Esophagus (tissue), 2 donors: ENCODE data around the gene INPP5D. TPM values are rescaled to one million over a fixed set of nuclear protein-coding genes. Genes with fewer than 3 reads are reported as not detected.

ENCODE experiments used
- H3K27ac ChIP-seq, 2 donors: one replicate each; pipeline ENCODE4 v1.5.1; 2013; ENCODE audit warnings: low read depth in 2 of 2, mild to moderate bottlenecking in 2 of 2, inconsistent platforms in 1 of 2, low read length in 1 of 2, moderate library complexity in 1 of 2
- H3K27me3 ChIP-seq, 2 donors: one replicate each; pipeline ENCODE4 v1.6.1; 2013; ENCODE audit warnings: low read length in 2 of 2, control low read depth in 1 of 2, mild to moderate bottlenecking in 1 of 2; ENCODE audit not compliant: insufficient read depth in 2 of 2, control insufficient read depth in 1 of 2
- H3K36me3 ChIP-seq, 2 donors: one replicate each; pipeline ENCODE4 v1.6.1; 2013; ENCODE audit warnings: low read length in 1 of 2; ENCODE audit not compliant: control insufficient read depth in 2 of 2, insufficient read depth in 2 of 2
- H3K4me1 ChIP-seq, 2 donors: one replicate each; pipeline ENCODE4 v1.6.1; 2013; ENCODE audit warnings: low read length in 1 of 2; ENCODE audit not compliant: control insufficient read depth in 2 of 2, insufficient read depth in 2 of 2
- H3K4me3 ChIP-seq, 2 donors: one replicate each; pipeline ENCODE4 v1.5.1; 2013; ENCODE audit warnings: low read length in 2 of 2, mild to moderate bottlenecking in 2 of 2, low read depth in 1 of 2, moderate library complexity in 1 of 2
- H3K9me3 ChIP-seq, 2 donors: one replicate each; pipeline ENCODE4 v1.6.1; 2013; ENCODE audit warnings: mild to moderate bottlenecking in 2 of 2, low read depth in 1 of 2, low read length in 1 of 2, moderate library complexity in 1 of 2; ENCODE audit not compliant: control insufficient read depth in 2 of 2, insufficient read depth in 1 of 2
- WGBS, 2 donors: extraction: QIAGEN DNeasy Blood & Tissue Kit; methylation state at CpG; one replicate each; pipeline ENCODE4 v1.1.7; 2013; 5-methylcytosine and 5-hydroxymethylcytosine counted together
- polyA plus RNA-seq, 2 donors: library from polyadenylated mRNA; stranded (reverse); fragments of 200-250 nt; gene quantifications; one replicate each; pipeline ENCODE4 v1.2.3, GENCODE V29; 2013
- donor health status: healthy with polysubstance abuse.
- donor health status: Bipolar disorder and iron deficiency.

The INPP5D gene
- polyA plus RNA-seq, 2 donors = 3.4 to 5.6 TPM

- Histone ChIP-seq H3K27ac (no peak overlapping the region), H3K4me1 (no peaks in the 10 kb centered on the region)
Observed at GRCh38 chr2:233250568-233250967, 190.4 kb downstream of the INPP5D start.

GRCh38 chr2:233250985-233251305, 190.8 kb downstream of the INPP5D start:
- no peaks in the 10 kb centered on the region for H3K4me1 ChIP-seq
- 41% methylated on average over 1 of the region's 1 CpG for WGBS, 2 donors
- H3K36me3 ChIP-seq = no peaks in the 10 kb centered on the region
- peak overlapping the region; percentile 38 to 97 for H3K27ac ChIP-seq
- no peaks in the 10 kb centered on the region for H3K9me3 ChIP-seq
- H3K27me3 ChIP-seq = no peaks in the 10 kb centered on the region
- H3K4me3 ChIP-seq = no peak overlapping the region

More at GRCh38 chr2:233250568-233250967, 190.4 kb downstream of the INPP5D start:
- no peaks in the 10 kb centered on the region for H3K27me3 ChIP-seq
- no peaks in the 10 kb centered on the region for H3K36me3 ChIP-seq
- 90 to 91% methylated on average over 9 of the region's 9 CpGs for WGBS, 2 donors
- no peaks in the 10 kb centered on the region for H3K9me3 ChIP-seq
- H3K4me3 ChIP-seq = no peak overlapping the region

GRCh38 chr2:233251306-233252116, 191.4 kb downstream of the INPP5D start, which contains the start of gene ATG16L1:
Gene ATG16L1 (plus strand): TSS chr2:233251673. CDS start chr2:233251828, 155 bp downstream.
- Histone ChIP-seq H3K27me3 (no peaks in the 10 kb centered on the region), H3K27ac (peak within 1 kb of the TSS; percentile 78 to 97), H3K4me3 (peak within 1 kb of the TSS; percentile 85 to 89), H3K9me3 (no peaks in the 10 kb centered on the region), H3K4me1 (no peaks in the 10 kb centered on the region), H3K36me3 (no peaks in the 10 kb centered on the region)
- 0% methylated on average over 71 to 75 of the region's 75 CpGs for WGBS, 2 donors

DNA sequence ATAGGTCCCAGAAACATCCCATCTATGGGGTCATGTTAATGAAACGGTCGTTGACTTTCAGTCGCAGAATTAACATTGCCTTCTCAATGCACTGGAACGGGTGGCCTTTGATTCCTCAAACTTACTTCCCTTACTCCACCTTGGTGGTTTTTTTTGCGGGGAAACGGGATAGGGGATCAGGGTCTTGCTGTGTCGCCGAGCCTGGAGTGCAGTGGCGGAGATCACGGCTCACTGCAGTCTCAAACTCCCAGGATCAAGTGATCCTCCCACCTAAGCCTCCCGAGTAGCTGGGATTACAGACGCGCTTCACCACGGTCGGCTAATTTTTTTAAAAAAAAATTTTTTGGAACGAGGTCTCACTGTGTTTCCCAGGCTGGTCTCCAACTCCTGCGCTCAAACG, 192.1 kb downstream of the INPP5D start:
- no peaks in the 10 kb centered on the region for H3K27me3 ChIP-seq
- H3K4me1 ChIP-seq = no peaks in the 10 kb centered on the region
- H3K9me3 ChIP-seq = no peaks in the 10 kb centered on the region
- WGBS, 2 donors = 1 to 2% methylated on average over 18 of the region's 18 CpGs
- H3K36me3 ChIP-seq = no peaks in the 10 kb centered on the region
- H3K27ac ChIP-seq = peak overlapping the region; percentile 78
- peak overlapping the region; percentile 85 to 89 for H3K4me3 ChIP-seq

DNA sequence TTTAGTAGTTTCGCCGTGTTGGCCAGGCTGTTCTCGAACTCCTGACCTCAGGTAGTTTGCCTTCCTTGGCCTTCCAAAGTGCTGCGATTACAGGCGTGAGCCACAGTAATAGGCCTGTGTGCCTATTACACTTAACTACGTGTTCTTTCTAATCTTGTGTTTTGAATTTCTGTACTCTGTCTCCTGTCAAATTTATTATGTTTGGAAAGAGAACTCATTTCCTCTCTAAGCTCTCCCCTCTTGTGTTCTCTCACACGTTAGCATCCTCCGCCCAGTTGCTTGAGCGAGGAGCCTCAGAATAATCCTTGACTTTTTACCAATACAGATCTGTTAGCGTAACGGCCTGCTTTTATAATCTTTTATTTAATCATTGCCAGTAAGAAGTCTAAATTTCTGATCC, 195.0 kb downstream of the INPP5D start:
- no peaks in the 10 kb centered on the region for H3K9me3 ChIP-seq
- WGBS, 2 donors = 86 to 90% methylated on average over 11 of the region's 11 CpGs
- H3K27me3 ChIP-seq = no peaks in the 10 kb centered on the region
- H3K4me3 ChIP-seq = no peak overlapping the region
- H3K4me1 ChIP-seq = no peaks in the 10 kb centered on the region
- H3K27ac ChIP-seq = no peak overlapping the region
- peaks cover 3 to 8% of the 10 kb centered on the region in 2 donors for H3K36me3 ChIP-seq

DNA sequence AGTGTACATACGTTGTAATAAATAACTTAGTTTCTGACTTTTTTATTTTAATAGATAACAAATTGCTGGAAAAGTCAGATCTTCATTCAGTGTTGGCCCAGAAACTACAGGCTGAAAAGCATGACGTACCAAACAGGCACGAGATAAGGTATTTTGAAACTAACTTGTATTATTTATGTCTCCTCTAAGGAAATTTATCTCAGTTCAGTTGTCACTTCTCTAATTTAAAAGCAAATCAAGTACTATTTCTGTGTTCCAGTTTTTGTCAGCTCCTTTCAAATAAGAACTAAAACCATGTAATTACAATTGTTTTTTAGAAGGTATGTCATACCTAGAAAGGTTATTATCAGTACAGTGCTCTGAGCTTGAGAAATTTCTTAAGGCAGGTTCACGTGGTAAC, 195.9 kb downstream of the INPP5D start:
- H3K4me1 ChIP-seq = no peaks in the 10 kb centered on the region
- H3K36me3 ChIP-seq = peaks cover 3 to 10% of the 10 kb centered on the region in 2 donors
- 76 to 91% methylated on average over 4 of the region's 4 CpGs for WGBS, 2 donors

More for the DNA sequence above, 195.9 kb downstream of the INPP5D start:
- Histone ChIP-seq H3K4me3 (no peak overlapping the region), H3K27ac (no peak overlapping the region), H3K9me3 (no peaks in the 10 kb centered on the region), H3K27me3 (no peaks in the 10 kb centered on the region)

Other genes starting within 250 kb of the INPP5D start
- gene SNORC, start 190.1 kb upstream of the INPP5D start, polyA plus RNA-seq = 1 to 10 TPM; 1.0 to 2.4 TPM
- gene NGEF, start 47.1 kb upstream of the INPP5D start, polyA plus RNA-seq = 10 to 100 TPM in 1 of 2 donors, 1 to 10 TPM in 1; 8.4 to 11.4 TPM
- gene NEU2, start 27.7 kb upstream of the INPP5D start, polyA plus RNA-seq = not detected
- 1 to 10 TPM; 5.9 to 8.2 TPM for gene ATG16L1, start 191.3 kb downstream of the INPP5D start, polyA plus RNA-seq
- gene SAG, start 247.5 kb downstream of the INPP5D start, polyA plus RNA-seq = not detected